Measurements from ENCODE around the gene TRABD2B. TPM values are rescaled to one million over a fixed set of nuclear protein-coding genes. Genes with fewer than 3 reads are reported as not detected.

Gene TRABD2B
- polyA plus RNA-seq, 1 of the 3 experiments (the other 2 are of a cell fraction) = 0.03 TPM

DNA sequence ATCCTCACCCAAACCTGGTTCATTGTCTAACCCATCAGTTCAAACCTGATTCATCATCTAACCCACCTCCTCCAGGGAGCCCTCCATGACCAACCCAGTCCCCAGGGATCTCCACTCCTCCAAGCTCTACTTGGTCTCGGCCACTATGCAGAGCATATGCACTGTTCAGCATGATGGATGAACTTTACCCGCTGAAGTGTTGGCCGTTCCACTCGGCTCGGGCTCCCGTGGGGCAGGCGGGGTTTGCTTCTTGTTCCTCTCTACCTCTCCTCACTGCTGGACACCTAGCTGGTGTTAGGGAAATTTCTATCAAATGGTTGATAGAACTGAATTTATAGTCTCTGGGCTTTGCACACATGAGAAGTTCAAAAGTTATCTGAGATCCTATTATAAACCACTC is 111.0 kb downstream of the TRABD2B start:
- TF ChIP-seq EP300 (IDR thresholded peaks at IDR 0.05; ENCODE audit: borderline replicate concordance in 1 of 2, low read depth in 1 of 2, low read length in 1 of 2) (no peak), SIN3A (IDR thresholded peaks at IDR 0.05; ENCODE audit: borderline replicate concordance, low read depth, low read length) (no peak), GATA2 (CRISPR knock-in tag; IDR thresholded peaks at IDR 0.05) (no peak), MEF2A (IDR thresholded peaks at IDR 0.05; ENCODE audit: borderline replicate concordance, low read depth) (no peak)
- WGBS (ENCODE audit: low lambda C conversion rate) = 72% methylated on average over 7 of the region's 7 CpGs
- H3K79me2 ChIP-seq (ENCODE audit: insufficient read depth) = no peaks in the 10 kb centered on the region
- H2AFZ ChIP-seq (ENCODE audit: low read depth) = no peak overlapping the region
- ChIA-PET CTCF (interaction anchor here (2.0 kb wide), 1 partner anchor 15 kb away, joined by 5 read pairs; no protein-coding TSS in a partner anchor), POLR2A (no interaction called here)
- no peak overlapping the region for H3K9ac ChIP-seq
- no peak overlapping the region for H3K4me2 ChIP-seq
- H3K9me2 ChIP-seq = no peaks in the 10 kb centered on the region
- no peaks in the 10 kb centered on the region for H3K36me3 ChIP-seq (replicated peaks in 1 of 2; ENCODE audit: control insufficient read depth in 1 of 2, insufficient read depth in 2 of 2, low read length in 1 of 2)
- H3F3A ChIP-seq (replicated peaks; ENCODE audit: insufficient read depth) = no peaks in the 10 kb centered on the region
- H4K20me1 ChIP-seq (ENCODE audit: insufficient read depth) = no peaks in the 10 kb centered on the region
- no peak overlapping the region for H3K4me3 ChIP-seq (ENCODE audit: low read depth in 2 of 2, low read length in 1 of 2)
- H3K4me1 ChIP-seq (ENCODE audit: control insufficient read depth in 1 of 2, insufficient read depth in 2 of 2, low read depth in 1 of 2, low read length in 1 of 2) = peaks cover 0 to 16% of the 10 kb centered on the region in 2 experiments; a peak in 2 of 4 replicates
- no peak for DNase-seq
- no peaks in the 10 kb centered on the region for H3K27me3 ChIP-seq (ENCODE audit: insufficient read depth)
- H3K27ac ChIP-seq (ENCODE audit: low read depth in 2 of 2, low read length in 1 of 2) = no peak overlapping the region
- H3K9me3 ChIP-seq = no peaks in the 10 kb centered on the region

- Histone ChIP-seq H4K20me1 (ENCODE audit: insufficient read depth) (no peaks in the 10 kb centered on the region), H2AFZ (ENCODE audit: low read depth) (no peak overlapping the region), H3K27ac (ENCODE audit: low read depth in 2 of 2, low read length in 1 of 2) (no peak overlapping the region), H3K79me2 (ENCODE audit: insufficient read depth) (no peaks in the 10 kb centered on the region), H3F3A (replicated peaks; ENCODE audit: insufficient read depth) (no peaks in the 10 kb centered on the region), H3K27me3 (ENCODE audit: insufficient read depth) (no peaks in the 10 kb centered on the region), H3K4me1 (ENCODE audit: control insufficient read depth in 1 of 2, insufficient read depth in 2 of 2, low read depth in 1 of 2, low read length in 1 of 2) (peaks cover 0 to 19% of the 10 kb centered on the region in 2 experiments; a peak in 2 of 4 replicates), H3K9me3 (no peaks in the 10 kb centered on the region), H3K4me3 (ENCODE audit: low read depth in 2 of 2, low read length in 1 of 2) (no peak overlapping the region), H3K4me2 (no peak overlapping the region), H3K9me2 (no peaks in the 10 kb centered on the region), H3K9ac (no peak overlapping the region), H3K36me3 (replicated peaks in 1 of 2; ENCODE audit: control insufficient read depth in 1 of 2, insufficient read depth in 2 of 2, low read length in 1 of 2) (no peaks in the 10 kb centered on the region)
- DNase-seq = no peak
- no peak for TF ChIP-seq YY1 (IDR thresholded peaks at IDR 0.05; ENCODE audit: low read depth)
- ChIA-PET POLR2A (no interaction called here), CTCF (interaction anchor here (1.2 to 2.0 kb wide), 2 partner anchors 16 to 35 kb away, joined by 3 to 5 read pairs; no protein-coding TSS in a partner anchor)
- WGBS (ENCODE audit: low lambda C conversion rate) = 65% methylated on average over 8 of the region's 8 CpGs
Measured at GRCh38 chr1:47885062-47885830, 111.9 kb downstream of the TRABD2B start.

- 30% methylated on average over 1 of the region's 1 CpG for WGBS (ENCODE audit: low lambda C conversion rate)
- no peak overlapping the region for H3K4me2 ChIP-seq
Measured at GRCh38 chr1:47883963-47884362, 113.2 kb downstream of the TRABD2B start.

More at GRCh38 chr1:47883963-47884362, 113.2 kb downstream of the TRABD2B start:
- Histone ChIP-seq H3K36me3 (replicated peaks in 1 of 2; ENCODE audit: control insufficient read depth in 1 of 2, insufficient read depth in 2 of 2, low read length in 1 of 2) (no peaks in the 10 kb centered on the region), H3K4me1 (ENCODE audit: control insufficient read depth in 1 of 2, insufficient read depth in 2 of 2, low read depth in 1 of 2, low read length in 1 of 2) (peaks cover 0 to 19% of the 10 kb centered on the region in 2 experiments; a peak in 2 of 4 replicates), H3K4me3 (ENCODE audit: low read depth in 2 of 2, low read length in 1 of 2) (no peak overlapping the region), H3K9me2 (no peaks in the 10 kb centered on the region), H4K20me1 (ENCODE audit: insufficient read depth) (no peaks in the 10 kb centered on the region), H3F3A (replicated peaks; ENCODE audit: insufficient read depth) (no peaks in the 10 kb centered on the region), H3K9me3 (no peaks in the 10 kb centered on the region), H3K27ac (ENCODE audit: low read depth in 2 of 2, low read length in 1 of 2) (no peak overlapping the region), H3K27me3 (ENCODE audit: insufficient read depth) (no peaks in the 10 kb centered on the region), H3K79me2 (ENCODE audit: insufficient read depth) (no peaks in the 10 kb centered on the region), H2AFZ (ENCODE audit: low read depth) (no peak overlapping the region), H3K9ac (no peak overlapping the region)
- no peak for DNase-seq
- ChIA-PET POLR2A (no interaction called here), CTCF (interaction anchor here (1.3 to 1.5 kb wide), 2 partner anchors 9 to 114 kb away, joined by 4 to 5 read pairs; no protein-coding TSS in a partner anchor)
- TF ChIP-seq RAD21 (IDR thresholded peaks at IDR 0.05; ENCODE audit: low read length) (no peak), PBX3 (IDR thresholded peaks at IDR 0.05) (no peak), IRF3 (IDR thresholded peaks at IDR 0.05; ENCODE audit: low read depth, low read length) (no peak), FOXM1 (IDR thresholded peaks at IDR 0.05; ENCODE audit: low read depth) (no peak), RFX5 (IDR thresholded peaks at IDR 0.05; ENCODE audit: low read length) (no peak), NFIC (IDR thresholded peaks at IDR 0.05; ENCODE audit: borderline replicate concordance) (no peak), NRF1 (IDR thresholded peaks at IDR 0.05; ENCODE audit: low read depth, low read length) (no peak)

Data from SK-N-SH (cell line).